HG02981 (cell line): ENCODE data around the gene OR2D2.
"Not testable (repeated sequence)": the region's sequence is repeated elsewhere in the genome, so short reads cannot be mapped to it uniquely, and the experiment has no call there.

Experiments used
- ATAC-seq: cut with Tn5 transposase; IDR thresholded peaks from one replicate; pipeline ENCODE4 v1.9.1; 2021; ENCODE audit warnings: mild to moderate bottlenecking, moderate library complexity; ENCODE audit not compliant: unreplicated experiment

The OR2D2 gene

DNA sequence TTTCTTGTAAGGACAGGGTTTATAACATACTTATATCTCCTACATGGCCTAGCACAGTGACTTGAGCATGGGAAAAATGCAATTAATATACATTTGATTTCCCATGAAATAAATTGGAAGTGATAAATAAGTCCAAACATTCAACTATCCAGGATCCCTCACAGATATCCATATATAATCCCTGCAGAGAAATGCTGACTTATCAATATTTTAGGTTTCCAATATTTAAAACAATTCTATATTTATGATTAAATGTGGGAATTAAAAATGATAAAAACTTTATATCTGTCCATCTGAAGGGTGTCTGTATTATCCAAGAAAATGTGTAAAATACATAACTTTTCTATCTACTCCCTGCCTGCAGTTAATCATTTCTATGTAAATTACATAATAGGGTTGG lies 9.5 kb downstream of the OR2D2 start:
- ATAC-seq = no peak

DNA sequence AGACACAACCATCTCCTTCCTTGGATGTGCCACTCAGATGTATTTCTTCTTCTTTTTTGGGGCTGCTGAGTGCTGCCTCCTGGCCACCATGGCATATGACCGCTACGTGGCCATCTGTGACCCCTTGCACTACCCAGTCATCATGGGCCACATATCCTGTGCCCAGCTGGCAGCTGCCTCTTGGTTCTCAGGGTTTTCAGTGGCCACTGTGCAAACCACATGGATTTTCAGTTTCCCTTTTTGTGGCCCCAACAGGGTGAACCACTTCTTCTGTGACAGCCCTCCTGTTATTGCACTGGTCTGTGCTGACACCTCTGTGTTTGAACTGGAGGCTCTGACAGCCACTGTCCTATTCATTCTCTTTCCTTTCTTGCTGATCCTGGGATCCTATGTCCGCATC lies 15.4 kb downstream of the OR2D2 start:
- no peak for ATAC-seq

DNA sequence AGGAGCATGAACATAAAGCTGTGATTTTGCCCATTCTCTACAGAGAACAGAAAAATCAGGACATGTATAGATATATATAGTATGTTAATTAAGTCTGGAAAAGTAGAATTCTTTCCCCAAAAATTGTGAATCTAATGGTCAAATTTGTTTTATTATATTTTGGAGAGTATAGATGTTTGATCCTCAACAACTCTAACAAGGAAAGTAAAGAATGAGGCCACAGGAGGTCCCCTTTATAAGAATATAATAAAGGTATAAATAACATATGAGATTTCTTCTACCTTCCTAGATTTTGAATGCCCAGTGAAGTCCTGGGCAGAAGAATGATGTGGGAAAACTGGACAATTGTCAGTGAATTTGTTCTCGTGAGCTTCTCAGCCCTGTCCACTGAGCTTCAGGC lies 16.0 kb downstream of the OR2D2 start, which contains the start of gene OR10A4:
Gene OR10A4 (plus strand): TSS at position 301 of the 400 bp plus-strand sequence. CDS start 23 bp downstream, at position 324.
- no peak for ATAC-seq

DNA sequence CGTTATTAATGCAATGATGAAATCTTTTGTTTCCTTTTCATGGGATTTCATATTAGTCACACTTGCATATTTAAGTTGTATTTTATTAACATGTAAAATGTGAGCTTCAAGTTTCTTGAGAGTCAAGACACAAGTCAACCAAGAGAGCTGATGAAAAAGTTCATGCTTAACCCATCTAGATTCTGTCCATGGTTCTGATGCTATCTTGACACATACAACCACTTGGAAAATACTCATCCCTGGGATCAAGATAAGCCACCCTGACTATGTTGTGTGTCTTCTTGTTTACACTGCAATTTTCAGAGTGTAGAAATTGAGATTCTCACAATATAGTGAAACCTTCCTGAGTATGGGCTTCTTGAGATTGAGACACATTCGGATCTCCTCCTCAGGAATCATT lies 16.5 kb downstream of the OR2D2 start:
- no peak for ATAC-seq

DNA sequence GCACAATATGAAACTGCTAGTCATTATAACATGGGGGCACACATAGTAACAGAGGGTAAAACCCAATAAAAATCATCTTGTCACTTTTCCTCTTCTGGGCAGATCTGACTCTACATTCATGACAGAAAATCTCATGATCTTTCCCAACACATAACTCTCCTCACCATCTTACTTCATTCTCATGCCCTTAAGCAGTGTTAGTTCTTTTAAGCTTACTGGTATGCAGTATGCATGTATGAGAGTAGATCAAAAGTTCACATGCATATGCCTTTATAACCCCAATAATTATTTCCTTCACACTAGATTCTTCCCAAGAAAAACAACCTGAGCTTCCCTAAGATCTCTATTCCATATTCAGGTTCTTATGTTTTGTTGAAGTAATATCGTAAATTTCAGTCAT lies 21.0 kb downstream of the OR2D2 start:
- ATAC-seq = no peak

DNA sequence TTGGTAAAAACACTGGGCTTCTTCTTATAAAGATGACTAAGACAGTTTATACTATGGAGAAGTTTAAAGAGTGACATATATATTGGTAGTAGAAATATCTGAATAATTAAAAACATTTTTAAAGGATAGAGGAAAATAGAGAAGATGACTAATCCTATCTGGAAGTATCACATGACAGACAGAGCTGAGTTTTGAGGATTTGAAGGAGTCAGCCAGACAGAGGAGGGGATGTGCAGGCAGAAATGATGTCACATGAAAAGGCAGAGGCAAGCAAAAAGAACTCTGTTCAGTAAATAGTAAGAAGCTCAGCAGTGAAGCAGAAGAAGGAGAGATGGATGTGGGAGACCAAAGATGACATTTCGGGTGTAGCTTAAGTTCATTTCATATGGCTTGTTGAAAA lies 27.9 kb downstream of the OR2D2 start:
- ATAC-seq = no peak

DNA sequence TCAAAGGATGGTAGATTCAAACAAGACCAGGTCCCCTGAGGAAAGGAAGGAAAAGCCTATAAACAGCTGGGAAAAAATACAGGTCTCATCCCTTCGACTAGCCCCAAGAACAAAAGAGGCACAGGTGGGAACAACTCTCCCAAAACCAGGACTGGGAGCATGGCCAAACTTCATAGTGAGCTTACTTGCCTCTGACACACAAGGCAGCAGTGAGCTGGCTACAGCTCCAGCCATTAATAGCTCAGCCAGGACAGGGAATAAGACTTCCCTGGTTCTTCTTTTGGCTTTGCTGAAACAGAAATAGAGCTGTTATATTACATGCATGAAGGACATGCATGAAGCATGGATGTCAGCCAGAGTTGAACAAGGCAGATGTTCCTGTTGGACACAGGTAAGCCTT lies 29.3 kb downstream of the OR2D2 start, which contains the start of gene OR10A2:
Gene OR10A2 (plus strand): TSS at position 97 of the 400 bp plus-strand sequence. CDS start 6,698 bp downstream, outside the sequence.
- no peak for ATAC-seq

DNA sequence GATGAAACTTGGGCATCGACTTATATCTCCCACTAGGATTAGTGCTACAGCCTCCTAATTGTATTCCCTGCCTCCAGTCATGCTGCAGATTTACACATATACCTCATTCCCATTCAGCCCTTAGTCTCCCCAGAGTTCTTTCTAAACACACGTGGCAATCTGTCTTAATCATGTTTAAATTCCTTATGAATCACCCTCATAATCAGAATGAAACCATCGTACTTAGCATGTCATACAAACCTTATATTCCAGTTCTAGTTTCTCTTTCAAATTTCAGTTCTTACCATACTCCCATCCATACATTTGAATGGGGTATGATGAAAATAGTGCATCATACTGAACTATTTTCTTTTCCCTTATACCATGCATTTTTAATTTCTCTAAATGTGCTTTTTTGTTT lies 35.4 kb downstream of the OR2D2 start:
- no peak for ATAC-seq

DNA sequence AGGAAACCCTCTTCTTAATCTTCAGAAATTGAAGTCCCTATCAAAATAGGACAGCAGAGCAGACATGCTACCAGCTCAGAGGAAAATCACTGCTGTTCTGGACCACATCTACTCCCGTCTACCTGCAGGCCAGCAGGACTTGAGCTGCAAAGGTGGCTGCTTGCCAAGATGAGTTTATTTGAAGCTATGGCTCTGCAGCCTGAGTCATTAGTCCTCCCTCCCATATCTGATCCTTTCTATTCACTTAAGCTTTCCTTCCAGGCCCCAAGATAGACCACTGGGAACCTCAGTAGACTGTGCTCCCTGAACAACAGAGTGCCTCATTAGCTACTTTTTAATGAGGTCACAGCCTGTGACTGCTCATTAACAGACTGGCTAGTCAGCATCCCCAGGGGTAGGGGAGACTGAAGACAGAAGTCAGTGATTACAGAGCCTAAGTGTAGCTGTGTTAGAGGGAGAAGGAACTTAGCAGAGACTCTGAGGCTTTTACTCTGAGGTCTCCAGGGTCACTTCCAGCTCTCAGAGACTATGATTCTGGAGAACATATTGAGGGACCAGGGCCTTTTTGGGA lies 36.2 kb downstream of the OR2D2 start:
- no peak for ATAC-seq

DNA sequence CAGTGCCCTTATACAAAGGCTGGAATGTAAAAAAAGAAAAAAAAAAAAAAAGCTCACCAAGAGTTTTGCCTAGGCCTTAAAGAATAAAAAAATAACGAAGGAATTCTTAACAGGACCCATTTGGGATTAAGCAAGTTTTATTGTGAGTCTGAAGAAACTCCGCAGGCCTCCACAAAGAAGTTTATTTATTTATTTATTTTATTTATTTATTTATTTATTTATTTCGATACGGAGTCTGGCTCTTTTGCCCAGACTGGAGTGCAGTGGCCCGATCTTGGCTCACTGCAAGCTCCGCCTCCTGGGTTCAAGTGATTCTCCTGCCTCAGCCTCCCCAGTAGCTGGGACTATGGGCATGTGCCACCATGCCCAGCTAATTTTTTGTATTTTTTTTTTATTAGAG lies 37.5 kb downstream of the OR2D2 start:
- ATAC-seq = not testable (repeated sequence)

DNA sequence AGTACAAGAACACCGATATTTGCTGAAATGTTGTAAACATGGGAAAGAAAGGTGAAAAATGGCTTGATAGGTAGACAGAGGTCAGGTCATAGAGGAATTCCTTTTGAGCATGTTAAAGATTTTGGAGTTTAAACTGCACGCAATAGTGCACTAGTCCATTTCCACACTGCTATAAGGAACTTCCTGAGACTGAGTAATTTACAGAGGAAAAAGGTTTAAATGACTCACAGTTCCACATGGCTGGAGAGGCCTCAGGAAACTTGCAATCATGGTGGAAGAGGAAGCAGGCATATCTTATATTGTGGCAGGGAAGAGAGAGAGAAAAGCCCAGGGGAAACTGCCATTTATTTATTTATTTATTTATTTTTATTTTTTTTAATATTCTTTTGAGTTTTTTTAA lies 41.8 kb downstream of the OR2D2 start:
- ATAC-seq = no peak

DNA sequence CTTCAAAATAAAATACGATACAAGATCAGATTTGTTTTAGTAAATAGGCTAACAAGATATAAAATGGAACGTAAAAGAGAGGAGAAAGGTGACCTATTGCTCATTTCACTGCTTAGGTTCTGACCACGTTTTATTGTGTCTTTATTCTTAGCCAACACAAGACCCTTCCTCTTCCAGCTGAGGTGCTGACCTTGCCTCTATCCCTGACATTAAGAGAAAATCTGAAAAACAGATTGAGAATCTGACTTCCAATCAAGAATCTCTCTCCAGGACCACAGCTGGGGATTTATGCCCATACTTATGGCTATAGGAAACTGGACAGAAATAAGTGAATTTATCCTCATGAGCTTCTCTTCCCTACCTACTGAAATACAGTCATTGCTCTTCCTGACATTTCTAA lies 46.9 kb downstream of the OR2D2 start, which contains the start of gene OR10A5:
Gene OR10A5 (plus strand): TSS at position 301 of the 400 bp plus-strand sequence. CDS start 0 bp downstream, at position 301.
- no peak for ATAC-seq

DNA sequence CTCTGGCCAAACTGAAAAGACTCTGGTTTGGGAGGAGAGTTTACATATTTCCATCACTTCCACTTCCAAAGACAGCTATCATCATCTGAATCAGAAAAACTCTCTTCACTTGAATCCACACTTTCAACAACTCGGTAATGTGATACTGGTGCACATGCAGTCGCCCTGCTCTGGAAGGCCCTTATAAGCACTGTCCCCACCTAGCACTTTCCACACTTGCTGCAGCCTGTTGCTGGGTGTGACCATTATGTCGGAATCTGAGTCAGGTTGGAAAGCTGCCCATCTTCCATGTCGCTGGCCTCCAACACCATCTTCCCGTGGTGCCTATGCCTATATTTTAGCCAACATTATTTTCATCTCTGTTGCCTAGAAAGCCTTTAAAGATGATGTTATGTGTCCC lies 47.9 kb downstream of the OR2D2 start:
- ATAC-seq = no peak

DNA sequence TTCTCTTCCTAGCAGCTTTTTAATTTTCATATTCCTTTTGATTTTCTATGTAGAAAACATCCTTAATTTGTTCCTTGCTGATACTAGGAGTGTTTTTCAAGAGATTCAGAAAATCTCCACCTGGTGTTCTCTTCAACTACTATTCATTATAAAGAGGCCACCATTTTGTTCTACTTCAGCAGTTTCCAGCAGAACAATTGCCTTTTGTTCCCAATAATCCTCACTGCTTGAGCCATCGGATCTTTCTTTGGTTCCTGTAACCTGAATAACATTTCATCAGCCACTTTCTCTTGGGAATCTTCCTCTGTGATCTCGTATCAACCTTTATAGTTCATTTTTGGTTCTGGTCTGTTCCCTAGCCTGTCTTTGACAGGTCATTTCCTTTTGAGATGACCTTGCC lies 48.6 kb downstream of the OR2D2 start:
- no peak for ATAC-seq

DNA sequence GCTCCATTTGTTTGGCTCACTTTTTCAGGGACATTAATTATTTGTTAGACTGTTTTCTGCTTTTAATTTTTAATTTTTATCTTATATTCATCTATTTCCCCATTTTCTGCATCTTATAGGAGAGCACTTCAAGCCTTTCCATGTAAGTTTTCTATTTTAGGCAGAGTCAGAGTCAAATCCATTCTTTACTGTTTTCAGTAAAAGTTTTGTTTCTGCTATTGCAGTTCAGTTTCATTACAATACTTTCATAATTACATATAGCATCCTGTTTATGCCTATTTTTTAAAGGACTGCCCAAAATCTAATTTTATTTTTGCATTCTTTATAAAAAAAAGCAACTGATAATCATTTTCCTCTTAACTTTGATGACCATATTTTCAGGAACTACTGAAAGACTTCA lies 50.6 kb downstream of the OR2D2 start:
- no peak for ATAC-seq
